Activated CD4-positive, alpha-beta memory T cell treated with anti-CD3 and anti-CD28 coated beads, Interleukin-2, amount 10 ng/mL, durations not matched to agents 7 days and 5 days (primary cell): ENCODE results near the gene EYS. TPM values are rescaled to one million over a fixed set of nuclear protein-coding genes. Genes with fewer than 3 reads are reported as not detected.

Experiments
- CTCF ChIA-PET: fragments of 350-600 bp; sonication (Branson Sonifier 250); formaldehyde crosslinking; loops from one replicate; lab custom pipeline; 2021; ENCODE audit warnings: antibody characterized with exemption, inconsistent platforms; lab: Charles Lee
- POLR2A ChIA-PET: fragments of 350-600 bp; sonication (Branson Sonifier 250); formaldehyde crosslinking; loops from one replicate; lab custom pipeline; 2021; ENCODE audit warnings: antibody characterized with exemption; lab: Charles Lee
- DNase-seq: peaks from one replicate; pipeline ENCODE4 v3.0.0-alpha.2; 2020
- H3K27ac Mint-ChIP-seq: one replicate; pipeline ENCODE4 v1.8.0; 2021; ENCODE audit warnings: mild to moderate bottlenecking, mixed read lengths
- H3K27me3 Mint-ChIP-seq: one replicate; pipeline ENCODE4 v1.8.0; 2021; ENCODE audit warnings: mixed read lengths
- H3K36me3 Mint-ChIP-seq: one replicate; pipeline ENCODE4 v1.8.0; 2021; ENCODE audit warnings: low read depth, mixed read lengths
- H3K4me1 Mint-ChIP-seq: one replicate; pipeline ENCODE4 v1.8.0; 2021; ENCODE audit warnings: mixed read lengths
- H3K4me3 Mint-ChIP-seq: one replicate; pipeline ENCODE4 v1.8.0; 2021; ENCODE audit warnings: mild to moderate bottlenecking, mixed read lengths
- H3K9me3 Mint-ChIP-seq: one replicate; pipeline ENCODE4 v1.8.0; 2021; ENCODE audit warnings: mixed read lengths
- total RNA-seq, 2 experiments: library from RNA; stranded (reverse); gene quantifications; one replicate each; pipeline ENCODE4 v1.2.3, GENCODE V29; 2021

Gene EYS
- total RNA-seq, 2 experiments from 2014 or later, result not detected

- no peak overlapping the region for H3K27ac Mint-ChIP-seq
- CTCF ChIA-PET, result no interaction called here
These were observed 477.2 kb downstream of the EYS start for GRCh38 chr6:65229825-65230224.

GRCh38 chr6:65221153-65221552 lies 485.9 kb downstream of the EYS start:
- ChIA-PET CTCF (no interaction called here), POLR2A (no interaction called here)
- no peak for DNase-seq
- no peak overlapping the region for H3K27ac Mint-ChIP-seq
- H3K9me3 Mint-ChIP-seq, result peaks cover 19% of the 10 kb centered on the region
- H3K4me3 Mint-ChIP-seq, result no peak overlapping the region
- H3K27me3 Mint-ChIP-seq, result no peaks in the 10 kb centered on the region
- no peaks in the 10 kb centered on the region for H3K36me3 Mint-ChIP-seq
- H3K4me1 Mint-ChIP-seq, result no peaks in the 10 kb centered on the region

More at GRCh38 chr6:65229825-65230224, 477.2 kb downstream of the EYS start:
- DNase-seq, result no peak
- H3K36me3 Mint-ChIP-seq, result no peaks in the 10 kb centered on the region
- peaks cover 3% of the 10 kb centered on the region for H3K9me3 Mint-ChIP-seq
- no peaks in the 10 kb centered on the region for H3K4me1 Mint-ChIP-seq
- H3K27me3 Mint-ChIP-seq, result no peaks in the 10 kb centered on the region
- no peak overlapping the region for H3K4me3 Mint-ChIP-seq
- POLR2A ChIA-PET, result no interaction called here

GRCh38 chr6:65202738-65203137 lies 504.3 kb downstream of the EYS start:
- H3K9me3 Mint-ChIP-seq, result peaks cover 7% of the 10 kb centered on the region
- no peaks in the 10 kb centered on the region for H3K4me1 Mint-ChIP-seq
- no peaks in the 10 kb centered on the region for H3K27me3 Mint-ChIP-seq
- ChIA-PET POLR2A (no interaction called here), CTCF (no interaction called here)
- H3K27ac Mint-ChIP-seq, result no peak overlapping the region
- no peak for DNase-seq
- no peak overlapping the region for H3K4me3 Mint-ChIP-seq
- no peaks in the 10 kb centered on the region for H3K36me3 Mint-ChIP-seq

GRCh38 chr6:65199683-65200082 lies 507.3 kb downstream of the EYS start:
- no peaks in the 10 kb centered on the region for H3K36me3 Mint-ChIP-seq
- DNase-seq, result no peak
- peaks cover 2% of the 10 kb centered on the region for H3K9me3 Mint-ChIP-seq
- H3K4me3 Mint-ChIP-seq, result no peak overlapping the region
- CTCF ChIA-PET, result no interaction called here
- no peak overlapping the region for H3K27ac Mint-ChIP-seq
- H3K4me1 Mint-ChIP-seq, result no peaks in the 10 kb centered on the region
- POLR2A ChIA-PET, result no interaction called here
- no peaks in the 10 kb centered on the region for H3K27me3 Mint-ChIP-seq

GRCh38 chr6:65199121-65199520 lies 507.9 kb downstream of the EYS start:
- DNase-seq, result no peak
- Mint-ChIP-seq H3K27ac (no peak overlapping the region), H3K9me3 (peaks cover 2% of the 10 kb centered on the region), H3K4me3 (no peak overlapping the region), H3K36me3 (no peaks in the 10 kb centered on the region), H3K4me1 (no peaks in the 10 kb centered on the region), H3K27me3 (no peaks in the 10 kb centered on the region)
- CTCF ChIA-PET, result no interaction called here
- POLR2A ChIA-PET, result no interaction called here

- CTCF ChIA-PET, result no interaction called here
- H3K27ac Mint-ChIP-seq, result no peak overlapping the region
- no peaks in the 10 kb centered on the region for H3K27me3 Mint-ChIP-seq
- no peaks in the 10 kb centered on the region for H3K36me3 Mint-ChIP-seq
- H3K4me1 Mint-ChIP-seq, result no peaks in the 10 kb centered on the region
- H3K9me3 Mint-ChIP-seq, result no peaks in the 10 kb centered on the region
- POLR2A ChIA-PET, result no interaction called here
- DNase-seq, result no peak
- H3K4me3 Mint-ChIP-seq, result no peak overlapping the region
These were observed 515.6 kb downstream of the EYS start for GRCh38 chr6:65191471-65191870.

- H3K9me3 Mint-ChIP-seq, result no peaks in the 10 kb centered on the region
- H3K4me3 Mint-ChIP-seq, result no peak overlapping the region
- H3K36me3 Mint-ChIP-seq, result no peaks in the 10 kb centered on the region
- ChIA-PET POLR2A (no interaction called here), CTCF (no interaction called here)
- H3K27ac Mint-ChIP-seq, result no peak overlapping the region
- H3K4me1 Mint-ChIP-seq, result no peaks in the 10 kb centered on the region
- no peaks in the 10 kb centered on the region for H3K27me3 Mint-ChIP-seq
- no peak for DNase-seq
These were observed 517.7 kb downstream of the EYS start for GRCh38 chr6:65189236-65189881.

- no peaks in the 10 kb centered on the region for H3K36me3 Mint-ChIP-seq
- ChIA-PET POLR2A (no interaction called here), CTCF (no interaction called here)
- no peaks in the 10 kb centered on the region for H3K4me1 Mint-ChIP-seq
- H3K27ac Mint-ChIP-seq, result no peak overlapping the region
- no peak for DNase-seq
- H3K9me3 Mint-ChIP-seq, result no peaks in the 10 kb centered on the region
- H3K27me3 Mint-ChIP-seq, result no peaks in the 10 kb centered on the region
- H3K4me3 Mint-ChIP-seq, result no peak overlapping the region
These were observed 520.2 kb downstream of the EYS start for GRCh38 chr6:65186826-65187225.

- CTCF ChIA-PET, result no interaction called here
- no peaks in the 10 kb centered on the region for H3K4me1 Mint-ChIP-seq
- H3K27me3 Mint-ChIP-seq, result no peaks in the 10 kb centered on the region
- POLR2A ChIA-PET, result no interaction called here
- H3K4me3 Mint-ChIP-seq, result no peak overlapping the region
- no peak for DNase-seq
- peaks cover 4% of the 10 kb centered on the region for H3K9me3 Mint-ChIP-seq
- no peaks in the 10 kb centered on the region for H3K36me3 Mint-ChIP-seq
- no peak overlapping the region for H3K27ac Mint-ChIP-seq
These were observed 524.3 kb downstream of the EYS start for GRCh38 chr6:65182681-65183080.

GRCh38 chr6:65170273-65170672 lies 536.8 kb downstream of the EYS start:
- no peaks in the 10 kb centered on the region for H3K9me3 Mint-ChIP-seq
- no peaks in the 10 kb centered on the region for H3K27me3 Mint-ChIP-seq
- H3K36me3 Mint-ChIP-seq, result no peaks in the 10 kb centered on the region
- CTCF ChIA-PET, result no interaction called here
- no peak overlapping the region for H3K4me3 Mint-ChIP-seq
- H3K27ac Mint-ChIP-seq, result no peak overlapping the region
- DNase-seq, result no peak
- POLR2A ChIA-PET, result no interaction called here
- no peaks in the 10 kb centered on the region for H3K4me1 Mint-ChIP-seq

GRCh38 chr6:65161661-65162060 lies 545.4 kb downstream of the EYS start:
- no peak for DNase-seq
- Mint-ChIP-seq H3K4me1 (no peaks in the 10 kb centered on the region), H3K27ac (no peak overlapping the region), H3K4me3 (no peak overlapping the region), H3K36me3 (no peaks in the 10 kb centered on the region), H3K27me3 (no peaks in the 10 kb centered on the region), H3K9me3 (peaks cover 11% of the 10 kb centered on the region)
- CTCF ChIA-PET, result no interaction called here
- POLR2A ChIA-PET, result no interaction called here

- peaks cover 9% of the 10 kb centered on the region for H3K9me3 Mint-ChIP-seq
- H3K36me3 Mint-ChIP-seq, result no peaks in the 10 kb centered on the region
- H3K27me3 Mint-ChIP-seq, result no peaks in the 10 kb centered on the region
- H3K4me3 Mint-ChIP-seq, result no peak overlapping the region
- H3K27ac Mint-ChIP-seq, result no peak overlapping the region
- no peaks in the 10 kb centered on the region for H3K4me1 Mint-ChIP-seq
- no peak for DNase-seq
- POLR2A ChIA-PET, result no interaction called here
- CTCF ChIA-PET, result no interaction called here
These were observed 550.0 kb downstream of the EYS start for GRCh38 chr6:65157025-65157424.

GRCh38 chr6:65155083-65155482 lies 551.9 kb downstream of the EYS start:
- POLR2A ChIA-PET, result no interaction called here
- Mint-ChIP-seq H3K27ac (no peak overlapping the region), H3K9me3 (peaks cover 13% of the 10 kb centered on the region), H3K4me3 (no peak overlapping the region), H3K36me3 (no peaks in the 10 kb centered on the region), H3K4me1 (no peaks in the 10 kb centered on the region), H3K27me3 (no peaks in the 10 kb centered on the region)
- DNase-seq, result no peak
- CTCF ChIA-PET, result no interaction called here

- ChIA-PET CTCF (no interaction called here), POLR2A (no interaction called here)
- no peaks in the 10 kb centered on the region for H3K27me3 Mint-ChIP-seq
- H3K4me1 Mint-ChIP-seq, result no peaks in the 10 kb centered on the region
- DNase-seq, result no peak
- peaks cover 7% of the 10 kb centered on the region for H3K9me3 Mint-ChIP-seq
- H3K36me3 Mint-ChIP-seq, result no peaks in the 10 kb centered on the region
- no peak overlapping the region for H3K4me3 Mint-ChIP-seq
- no peak overlapping the region for H3K27ac Mint-ChIP-seq
These were observed 557.2 kb downstream of the EYS start for GRCh38 chr6:65149841-65150240.
